Measurements from ENCODE around the gene FAU.
"Not testable (repeated sequence)": the region's sequence is repeated elsewhere in the genome, so short reads cannot be mapped to it uniquely, and the experiment has no call there.

The FAU gene

GRCh38 chr11:65119670-65119995 lies 2.3 kb downstream of the FAU start:
- no peak for DNase-seq (ENCODE audit: low spot score)

GRCh38 chr11:65118891-65119669 lies 2.9 kb downstream of the FAU start:
- DNase-seq (ENCODE audit: low spot score) = not testable (repeated sequence)

GRCh38 chr11:65118097-65118837 lies 3.7 kb downstream of the FAU start:
- DNase-seq (ENCODE audit: low spot score) = no peak

GRCh38 chr11:65117206-65118096 lies 4.5 kb downstream of the FAU start, which contains the start of gene ZNHIT2:
Gene ZNHIT2, minus strand, starts transcription at chr11:65117701. Its CDS starts 48 bp downstream, at chr11:65117653.
- DNase-seq (ENCODE audit: low spot score) = peak; percentile 82

GRCh38 chr11:65116370-65117205 lies 5.3 kb downstream of the FAU start:
- DNase-seq (ENCODE audit: low spot score) = no peak

GRCh38 chr11:65115361-65116082 lies 6.4 kb downstream of the FAU start:
- DNase-seq (ENCODE audit: low spot score) = no peak

- DNase-seq (ENCODE audit: low spot score) = no peak
Observed at GRCh38 chr11:65114538-65115171, 7.3 kb downstream of the FAU start.

- no peak for DNase-seq (ENCODE audit: low spot score)
Observed at GRCh38 chr11:65113839-65114238, 8.1 kb downstream of the FAU start.

GRCh38 chr11:65113361-65113756 lies 8.6 kb downstream of the FAU start:
- DNase-seq (ENCODE audit: low spot score) = peak; percentile 36

- DNase-seq (ENCODE audit: low spot score) = peak; percentile 73
Observed at GRCh38 chr11:65112546-65113360, 9.2 kb downstream of the FAU start.

GRCh38 chr11:65111744-65112545 lies 10.0 kb downstream of the FAU start, which contains the start of gene TM7SF2:
Gene TM7SF2, plus strand, starts transcription at chr11:65111872. Its CDS starts 144 bp downstream, at chr11:65112016.
- peak; percentile 97 for DNase-seq (ENCODE audit: low spot score)

GRCh38 chr11:65111159-65111743 lies 10.7 kb downstream of the FAU start:
- no peak for DNase-seq (ENCODE audit: low spot score)

- peak; percentile 88 for DNase-seq (ENCODE audit: low spot score)
Observed at GRCh38 chr11:65110354-65110861, 11.5 kb downstream of the FAU start.

GRCh38 chr11:65109231-65110198 lies 12.4 kb downstream of the FAU start:
- DNase-seq (ENCODE audit: low spot score) = no peak

- no peak for DNase-seq (ENCODE audit: low spot score)
Observed at GRCh38 chr11:65108469-65109123, 13.3 kb downstream of the FAU start.
